ENCODE data around the gene IRGQ. TPM values are rescaled to one million over a fixed set of nuclear protein-coding genes. Genes with fewer than 3 reads are reported as not detected.

The IRGQ gene
- total RNA-seq, result 26.0 and 26.2 TPM in 2 replicates
- 9.6 and 14.4 TPM in 2 replicates for polyA plus RNA-seq

DNA sequence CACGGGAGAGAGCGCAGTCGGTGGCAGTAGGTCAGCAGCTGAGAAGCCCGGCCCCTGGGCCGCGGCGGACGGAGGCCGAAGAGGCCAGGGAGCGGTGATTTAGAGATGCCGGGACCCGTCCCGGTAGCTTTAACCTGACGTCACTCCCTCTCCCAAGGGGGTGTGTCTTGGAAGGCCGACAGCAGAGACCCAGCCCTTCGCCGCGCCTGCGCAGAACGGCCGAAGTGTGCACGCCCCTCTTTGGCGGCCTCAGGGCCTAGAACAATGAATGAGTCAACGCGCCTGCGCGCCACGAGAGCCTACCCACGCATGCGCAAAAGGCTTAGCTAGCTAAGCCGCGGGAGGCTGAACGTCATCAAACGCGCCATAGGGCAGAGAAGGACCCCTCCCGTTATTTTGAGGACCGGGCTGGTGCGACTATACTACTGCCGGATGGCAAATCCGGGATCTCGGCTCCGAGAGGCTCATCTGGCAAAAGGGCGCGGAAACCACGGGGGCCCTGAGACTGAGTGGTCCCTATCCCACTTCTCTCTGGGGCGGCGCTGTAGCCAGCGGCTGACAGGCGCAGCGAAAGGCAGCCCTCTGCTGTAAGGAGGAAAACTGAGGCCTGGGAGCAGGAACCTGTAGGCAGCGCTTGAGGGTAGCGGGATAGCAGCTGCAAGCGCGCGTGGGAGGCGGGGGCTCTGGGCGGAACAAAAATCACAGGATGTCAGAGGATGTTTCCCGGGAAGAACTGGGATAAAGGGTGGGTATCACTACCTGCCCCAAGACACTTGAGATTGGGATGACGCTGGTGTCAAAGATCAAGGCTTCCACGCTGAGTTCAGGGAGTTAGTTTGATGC, at the start of gene IRGQ, which contains the start of gene ZNF576:
Gene IRGQ (minus strand): TSS at position 136 of the 843 bp plus-strand sequence. CDS start 796 bp downstream, outside the sequence.
Gene ZNF576 (plus strand): TSS at position 597 of the 843 bp plus-strand sequence. CDS start 514 bp downstream, outside the sequence.
- Histone ChIP-seq H3K9me3 (ENCODE audit: low read depth) (no peaks in the 10 kb centered on the region), H3K27me3 (no peaks in the 10 kb centered on the region), H4K20me1 (ENCODE audit: insufficient read depth, poor library complexity, severe bottlenecking) (peaks cover 6% of the 10 kb centered on the region), H3K4me1 (ENCODE audit: insufficient read depth) (peaks cover 15% of the 10 kb centered on the region), H3K36me3 (replicated peaks; ENCODE audit: insufficient read depth, low read depth) (no peaks in the 10 kb centered on the region), H3K4me3 (peak within 1 kb of the TSS; percentile 50), H2AFZ (peak within 1 kb of the TSS; percentile 38), H3K9me2 (replicated peaks; ENCODE audit: insufficient read depth) (no peaks in the 10 kb centered on the region), H3K79me2 (peaks cover 57% of the 10 kb centered on the region), H3K4me2 (peak within 1 kb of the TSS; percentile 100), H3K27ac (peak within 1 kb of the TSS; percentile 97)
- TF ChIP-seq, protein P1, sequence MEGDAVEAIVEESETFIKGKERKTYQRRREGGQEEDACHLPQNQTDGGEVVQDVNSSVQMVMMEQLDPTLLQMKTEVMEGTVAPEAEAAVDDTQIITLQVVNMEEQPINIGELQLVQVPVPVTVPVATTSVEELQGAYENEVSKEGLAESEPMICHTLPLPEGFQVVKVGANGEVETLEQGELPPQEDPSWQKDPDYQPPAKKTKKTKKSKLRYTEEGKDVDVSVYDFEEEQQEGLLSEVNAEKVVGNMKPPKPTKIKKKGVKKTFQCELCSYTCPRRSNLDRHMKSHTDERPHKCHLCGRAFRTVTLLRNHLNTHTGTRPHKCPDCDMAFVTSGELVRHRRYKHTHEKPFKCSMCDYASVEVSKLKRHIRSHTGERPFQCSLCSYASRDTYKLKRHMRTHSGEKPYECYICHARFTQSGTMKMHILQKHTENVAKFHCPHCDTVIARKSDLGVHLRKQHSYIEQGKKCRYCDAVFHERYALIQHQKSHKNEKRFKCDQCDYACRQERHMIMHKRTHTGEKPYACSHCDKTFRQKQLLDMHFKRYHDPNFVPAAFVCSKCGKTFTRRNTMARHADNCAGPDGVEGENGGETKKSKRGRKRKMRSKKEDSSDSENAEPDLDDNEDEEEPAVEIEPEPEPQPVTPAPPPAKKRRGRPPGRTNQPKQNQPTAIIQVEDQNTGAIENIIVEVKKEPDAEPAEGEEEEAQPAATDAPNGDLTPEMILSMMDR (IDR thresholded peaks at IDR 0.05; ENCODE audit: poor library complexity), result peak; percentile 13
- no peak for TF ChIP-seq EZH2 (IDR thresholded peaks at IDR 0.05; ENCODE audit: borderline replicate concordance)
- WGBS (ENCODE audit: low lambda C conversion rate, missing lambda C conversion rate), result under 1% methylated on average over 60 of the region's 60 CpGs
- DNase-seq (ENCODE audit: low spot score), result peak; percentile 100

DNA sequence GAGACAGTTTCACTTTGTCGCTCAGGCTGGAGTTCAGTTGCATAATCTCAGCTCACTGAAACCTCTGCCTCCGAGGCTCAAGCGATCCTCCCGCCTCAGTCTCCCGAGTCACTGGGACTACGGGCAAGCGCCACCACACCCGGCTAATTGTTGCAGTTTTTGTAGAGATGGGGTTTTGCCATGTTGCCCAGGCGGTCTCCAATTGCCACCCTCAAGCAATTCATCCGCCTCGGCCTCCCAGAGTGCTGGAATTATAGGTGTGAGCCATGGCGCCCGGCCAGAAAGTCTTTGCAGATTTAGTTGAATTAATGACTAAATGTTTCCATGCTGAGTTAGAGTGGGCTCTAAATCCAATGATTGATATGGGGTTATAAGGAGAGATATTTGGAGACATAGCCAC, 48.2 kb upstream of the IRGQ start:
- Histone ChIP-seq H3K9me3 (ENCODE audit: low read depth) (no peaks in the 10 kb centered on the region), H2AFZ (no peak overlapping the region), H3K27ac (no peak overlapping the region), H3K4me2 (no peak overlapping the region), H3K27me3 (no peaks in the 10 kb centered on the region), H3K4me1 (ENCODE audit: insufficient read depth) (peaks cover 7% of the 10 kb centered on the region), H3K36me3 (replicated peaks; ENCODE audit: insufficient read depth, low read depth) (no peaks in the 10 kb centered on the region), H4K20me1 (ENCODE audit: insufficient read depth, poor library complexity, severe bottlenecking) (no peaks in the 10 kb centered on the region), H3K79me2 (no peaks in the 10 kb centered on the region), H3K4me3 (no peak overlapping the region), H3K9me2 (replicated peaks; ENCODE audit: insufficient read depth) (no peaks in the 10 kb centered on the region)
- no peak for DNase-seq (ENCODE audit: low spot score)
- TF ChIP-seq EZH2 (IDR thresholded peaks at IDR 0.05; ENCODE audit: borderline replicate concordance) (no peak), EZH2phosphoT487 (IDR thresholded peaks at IDR 0.05; ENCODE audit: low read depth, severe bottlenecking, unreplicated experiment) (no peak)
- TF ChIP-seq, protein P1 (IDR thresholded peaks at IDR 0.05; ENCODE audit: poor library complexity), result no peak
- 85% methylated on average over 13 of the region's 13 CpGs for WGBS (ENCODE audit: low lambda C conversion rate, missing lambda C conversion rate)

GRCh38 chr19:43643326-43643725, 47.4 kb upstream of the IRGQ start:
- no peak overlapping the region for H3K4me3 ChIP-seq
- 80% methylated on average over 3 of the region's 3 CpGs for WGBS (ENCODE audit: low lambda C conversion rate, missing lambda C conversion rate)
- H3K36me3 ChIP-seq (replicated peaks; ENCODE audit: insufficient read depth, low read depth), result no peaks in the 10 kb centered on the region
- DNase-seq (ENCODE audit: low spot score), result no peak
- no peaks in the 10 kb centered on the region for H3K27me3 ChIP-seq
- H3K4me2 ChIP-seq, result no peak overlapping the region
- no peak overlapping the region for H2AFZ ChIP-seq
- no peaks in the 10 kb centered on the region for H4K20me1 ChIP-seq (ENCODE audit: insufficient read depth, poor library complexity, severe bottlenecking)
- peaks cover 13% of the 10 kb centered on the region for H3K4me1 ChIP-seq (ENCODE audit: insufficient read depth)
- no peak overlapping the region for H3K27ac ChIP-seq
- H3K9me3 ChIP-seq (ENCODE audit: low read depth), result no peaks in the 10 kb centered on the region
- no peaks in the 10 kb centered on the region for H3K79me2 ChIP-seq
- H3K9me2 ChIP-seq (replicated peaks; ENCODE audit: insufficient read depth), result no peaks in the 10 kb centered on the region
- no peak for TF ChIP-seq EZH2phosphoT487 (IDR thresholded peaks at IDR 0.05; ENCODE audit: low read depth, severe bottlenecking, unreplicated experiment)
- no peak for TF ChIP-seq EZH2 (IDR thresholded peaks at IDR 0.05; ENCODE audit: borderline replicate concordance)
- TF ChIP-seq, protein P1 (IDR thresholded peaks at IDR 0.05; ENCODE audit: poor library complexity), result no peak
